Kidney (tissue), 14 donors: ENCODE measurements around the gene ESCO1. TPM values are rescaled to one million over a fixed set of nuclear protein-coding genes. Genes with fewer than 3 reads are reported as not detected.

Source experiments
- DNase-seq, 5 donors: peaks; one replicate each; pipeline ENCODE4 v3.0.0-alpha.2; 2013 to 2020
- FAIRE-seq: peaks from 2 replicates; lab custom pipeline; 2012; peaks lifted over from hg19 to GRCh38; lab: Jason Lieb, UNC
- H3K27ac ChIP-seq, 2 donors: one replicate each; pipeline ENCODE4 v1.7.0; 2013; ENCODE audit warnings: low read depth in 2 of 2, low read length in 2 of 2, inconsistent platforms in 1 of 2
- H3K27me3 ChIP-seq: one replicate; pipeline ENCODE4 v1.7.1; 2013; ENCODE audit warnings: low read length, inconsistent platforms; ENCODE audit not compliant: control insufficient read depth, insufficient read depth
- H3K36me3 ChIP-seq, 3 donors: one replicate each; pipeline versions ENCODE4 v1.7.0 to v1.7.1; 2013; ENCODE audit warnings: low read length in 3 of 3, control low read depth in 1 of 3, inconsistent platforms in 1 of 3; ENCODE audit not compliant: insufficient read depth in 3 of 3, control insufficient read depth in 2 of 3
- H3K4me1 ChIP-seq, 3 donors: one replicate each; pipeline versions ENCODE4 v1.7.0 to v1.7.1; 2013; ENCODE audit warnings: low read length in 3 of 3, inconsistent platforms in 1 of 3, low read depth in 1 of 3; ENCODE audit not compliant: control insufficient read depth in 2 of 3, insufficient read depth in 2 of 3
- H3K4me3 ChIP-seq, 3 donors: one replicate each; pipeline versions ENCODE4 v1.7.0 to v1.8.1; 2013; ENCODE audit warnings: low read length in 3 of 3, control low read depth in 1 of 3, inconsistent platforms in 1 of 3
- H3K9ac ChIP-seq, 3 donors: one replicate each; pipeline versions ENCODE4 v1.7.0 to v1.7.1; 2013; ENCODE audit warnings: low read length in 3 of 3, control low read depth in 1 of 3, inconsistent platforms in 1 of 3
- H3K9me3 ChIP-seq, 3 donors: one replicate each; pipeline versions ENCODE4 v1.7.0 to v1.7.1; 2013; ENCODE audit warnings: low read length in 3 of 3, control low read depth in 1 of 3, inconsistent platforms in 1 of 3; ENCODE audit not compliant: control insufficient read depth in 2 of 3, insufficient read depth in 1 of 3
- CTCF ChIP-seq: IDR thresholded peaks from 3 replicates; pipeline ENCODE4 v1.5.1; 2012; ENCODE audit warnings: mild to moderate bottlenecking, moderate library complexity, borderline replicate concordance; ENCODE audit not compliant: insufficient read depth; ENCODE audit errors: extremely low read depth
- intact Hi-C: fragments of 100-400 bp; cut with DNase I; formaldehyde crosslinking; loops from one replicate; pipeline ENCODE4 v1.11.1; 2022
- polyA plus RNA-seq: library from polyadenylated mRNA; stranded (reverse); fragments of 350-450 nt; fragmentation: Illumina TruSeq; extraction: RNeasy Lipid Tissue Mini Kit (QIAGEN cat#74804); gene quantifications from one replicate; pipeline ENCODE4 v1.2.3, GENCODE V29; 2014; ENCODE audit warnings: low read depth, low replicate concordance; ENCODE audit not compliant: insufficient read depth
- total RNA-seq: library from RNA; stranded (reverse); fragmentation: NEBNext Ultra II Directional; extraction: Animal tissue kit (Norgen Biotek cat#: 25700); gene quantifications from one replicate; pipeline ENCODE4 v1.2.1, GENCODE V29; 2021
- donor health status: control.
- donor health status: control.
- donor health status: control.
- donor health status: control.
- donor health status: control.
- donor health status: DM: yes; HTN: yes; CAD: no.
- donor health status: Normal renal cell carcinoma (clear cell type).

Gene ESCO1
- total and polyA plus RNA-seq, 2 donors from 2014 or later = 8.7 to 17.8 TPM

- Histone ChIP-seq H3K27me3 (no peaks in the 10 kb centered on the region), H3K9me3 (no peaks in the 10 kb centered on the region), H3K27ac (no peak overlapping the region), H3K4me1 (no peaks in the 10 kb centered on the region), H3K36me3 (peaks cover 4 to 15% (median 4%) of the 10 kb centered on the region in 3 donors), H3K4me3 (no peak overlapping the region), H3K9ac (no peak overlapping the region)
- DNase-seq (peak in 1 of 5 donors; percentile 3), FAIRE-seq (no peak)
- intact Hi-C loops = no loop called here
- no peak for TF ChIP-seq CTCF
Observed at GRCh38 chr18:21571772-21572171, 28.7 kb downstream of the ESCO1 start.

- DNase-seq (no peak), FAIRE-seq (no peak)
- Histone ChIP-seq H3K4me1 (no peaks in the 10 kb centered on the region), H3K9ac (no peak overlapping the region), H3K27ac (no peak overlapping the region), H3K36me3 (peaks cover 2 to 12% (median 4%) of the 10 kb centered on the region in 3 donors), H3K9me3 (no peaks in the 10 kb centered on the region), H3K4me3 (no peak overlapping the region), H3K27me3 (no peaks in the 10 kb centered on the region)
- TF ChIP-seq CTCF = no peak
- intact Hi-C loops = no loop called here
Observed at GRCh38 chr18:21559195-21559594, 41.3 kb downstream of the ESCO1 start.

GRCh38 chr18:21557607-21558253 is 42.8 kb downstream of the ESCO1 start:
- no peak overlapping the region for H3K4me3 ChIP-seq
- H3K27ac ChIP-seq = no peak overlapping the region
- H3K27me3 ChIP-seq = no peaks in the 10 kb centered on the region
- no peak overlapping the region for H3K9ac ChIP-seq
- DNase-seq (no peak), FAIRE-seq (no peak)
- no peaks in the 10 kb centered on the region for H3K9me3 ChIP-seq
- intact Hi-C loops = no loop called here
- peaks cover 2 to 10% (median 4%) of the 10 kb centered on the region in 3 donors for H3K36me3 ChIP-seq
- H3K4me1 ChIP-seq = no peaks in the 10 kb centered on the region
- no peak for TF ChIP-seq CTCF
